Breast epithelium (tissue), 4 donors: ENCODE results near the gene ABCB8. TPM values are rescaled to one million over a fixed set of nuclear protein-coding genes. Genes with fewer than 3 reads are reported as not detected.

ENCODE experiments used
- DNase-seq, 2 donors: peaks; one replicate each; pipeline ENCODE4 v3.0.0-alpha.2; 2019; ENCODE audit warnings: low spot score in 2 of 2
- H3K27ac ChIP-seq, 2 donors: fragments of 200-600 bp; sonication (generic) in 1 of 2; one replicate each; pipeline ENCODE4 v1.5.1; 2016 to 2019; ENCODE audit warnings: mild to moderate bottlenecking in 1 of 2
- H3K27me3 ChIP-seq, 2 donors: fragments of 200-600 bp; sonication (generic) in 1 of 2; one replicate each; pipeline versions ENCODE4 v1.5.1 to v1.6.0; 2017 to 2019; ENCODE audit warnings: control low read depth in 1 of 2, mild to moderate bottlenecking in 1 of 2
- H3K36me3 ChIP-seq: fragments of 200-600 bp; one replicate; pipeline ENCODE4 v1.5.1; 2019
- H3K4me1 ChIP-seq, 2 donors: fragments of 200-600 bp; sonication (generic); one replicate each; pipeline ENCODE4 v1.5.1; 2016 to 2019; ENCODE audit warnings: control low read depth in 1 of 2
- H3K4me3 ChIP-seq, 3 donors: fragments of 200-600 bp; sonication (generic); 1 replicate in 2 of 3; 2 replicates in 1 of 3; pipeline ENCODE4 v1.5.1; 2016 to 2019; ENCODE audit warnings: mild to moderate bottlenecking in 3 of 3, moderate library complexity in 2 of 3
- H3K9me3 ChIP-seq, 2 donors: fragments of 200-600 bp; sonication (generic) in 1 of 2; one replicate each; pipeline ENCODE4 v1.5.1; 2016 to 2019; ENCODE audit warnings: control low read depth in 1 of 2
- CTCF ChIP-seq, 3 donors: fragments of 450-650 bp; IDR thresholded peaks; one replicate each; pipeline ENCODE4 v1.5.1; 2016 to 2017; ENCODE audit warnings: antibody characterized with exemption in 3 of 3, mild to moderate bottlenecking in 3 of 3, moderate library complexity in 3 of 3
- POLR2A ChIP-seq: fragments of 450-650 bp; IDR thresholded peaks from one replicate; pipeline ENCODE4 v1.6.1; 2016; ENCODE audit warnings: antibody characterized with exemption, mild to moderate bottlenecking, moderate library complexity
- POLR2AphosphoS5 ChIP-seq, 3 donors: sonication (generic); formaldehyde crosslinking; IDR thresholded peaks; one replicate each; pipeline ENCODE4 v1.6.1; 2017; ENCODE audit warnings: antibody characterized with exemption in 3 of 3
- intact Hi-C: fragments of 100-400 bp; cut with DNase I; formaldehyde crosslinking; loops from one replicate; pipeline ENCODE4 v1.15.1; 2023; ENCODE audit warnings: low total_unique reads
- total RNA-seq, 3 donors: library from RNA; depleted of rRNA; stranded (reverse); fragments of >200 nt; gene quantifications; one replicate each; pipeline ENCODE4 v1.1.0, GENCODE V29; 2016

The ABCB8 gene
- total RNA-seq, 3 donors from 2014 or later: 14.7 to 19.3 (median 17.6) TPM

DNA sequence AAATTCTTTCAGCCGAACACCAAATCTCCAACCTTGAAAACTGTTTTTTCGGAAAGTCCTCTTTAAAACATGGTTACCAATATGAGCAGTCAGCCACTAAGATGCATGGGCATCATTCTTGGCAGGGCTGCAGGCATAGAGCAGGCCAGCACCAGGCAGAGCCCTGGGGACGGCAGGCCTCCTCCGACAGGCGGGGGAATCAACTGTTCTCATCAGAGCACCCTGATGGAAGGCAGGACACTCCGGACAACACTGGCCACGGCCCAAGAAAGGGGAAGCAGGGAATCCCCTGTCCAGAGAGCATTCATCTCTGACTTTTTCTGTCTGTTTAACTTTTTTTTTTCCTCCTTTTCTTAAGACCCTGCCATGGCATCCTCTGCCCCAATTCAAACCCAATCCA is 38.8 kb upstream of the ABCB8 start:
- Histone ChIP-seq H3K4me3 (no peak overlapping the region), H3K36me3 (no peaks in the 10 kb centered on the region), H3K27ac (peak overlapping the region in 1 of 2 donors; percentile 79), H3K4me1 (peaks cover 0 to 3% of the 10 kb centered on the region in 2 donors), H3K9me3 (peaks cover 0 to 6% of the 10 kb centered on the region in 2 donors), H3K27me3 (peaks cover 0 to 16% of the 10 kb centered on the region in 2 donors)
- TF ChIP-seq POLR2AphosphoS5 (IDR thresholded peaks at IDR 0.05) (no peak), POLR2A (no peak), CTCF (IDR thresholded peaks at IDR 0.05) (no peak)
- DNase-seq: no peak
- intact Hi-C loops: no loop called here

DNA sequence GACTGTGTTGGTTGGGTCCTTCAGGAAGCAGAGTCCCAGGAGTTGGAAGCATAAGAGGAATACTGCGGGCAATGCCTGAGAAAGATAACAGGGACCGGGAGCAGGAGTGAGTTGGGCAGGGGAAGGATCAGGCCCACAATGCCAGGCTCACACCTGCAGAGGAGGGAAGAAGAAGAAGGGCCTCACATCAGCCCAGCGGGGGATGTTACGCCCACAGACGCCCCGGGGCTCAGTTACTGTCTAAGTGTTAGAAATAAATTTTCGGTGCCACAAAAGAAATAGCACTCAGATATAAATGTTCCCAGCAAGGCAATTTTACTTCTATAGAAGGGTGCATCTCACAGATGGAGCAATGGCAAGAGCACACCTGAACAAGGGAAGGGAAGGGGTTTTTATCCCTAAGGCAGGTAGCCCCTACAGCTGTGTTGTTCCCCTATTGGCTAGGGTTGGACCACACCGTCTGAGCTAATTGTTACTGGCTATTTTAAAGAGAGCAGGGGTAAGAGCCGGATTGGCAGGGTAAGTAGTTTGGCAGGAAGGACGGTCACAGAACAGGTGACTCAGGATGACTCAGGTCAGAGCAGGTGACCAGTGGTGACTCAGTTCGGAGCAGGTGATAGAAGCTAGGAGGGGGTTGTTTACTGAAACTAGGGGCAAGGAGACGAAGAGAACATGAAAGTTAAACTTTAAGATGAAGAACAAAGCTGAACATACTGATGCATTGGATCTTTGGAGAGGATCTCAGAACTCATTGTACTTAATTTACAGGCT is 37.6 kb upstream of the ABCB8 start, which contains the start of gene NOS3:
Gene NOS3, plus strand, starts transcription at position 602 of the 771 bp plus-strand sequence. CDS start 2,787 bp downstream, outside the sequence.
- no peak for DNase-seq
- Histone ChIP-seq H3K9me3 (peaks cover 0 to 6% of the 10 kb centered on the region in 2 donors), H3K27me3 (peaks cover 0 to 16% of the 10 kb centered on the region in 2 donors), H3K36me3 (no peaks in the 10 kb centered on the region), H3K4me3 (no peak within 1 kb of the TSS), H3K4me1 (peaks cover 0 to 3% of the 10 kb centered on the region in 2 donors), H3K27ac (peak within 1 kb of the TSS in 1 of 2 donors; percentile 79)
- no peak for TF ChIP-seq CTCF (IDR thresholded peaks at IDR 0.05)
- TF ChIP-seq POLR2AphosphoS5 (IDR thresholded peaks at IDR 0.05): no peak
- TF ChIP-seq POLR2A: no peak
- intact Hi-C loops: no loop called here

DNA sequence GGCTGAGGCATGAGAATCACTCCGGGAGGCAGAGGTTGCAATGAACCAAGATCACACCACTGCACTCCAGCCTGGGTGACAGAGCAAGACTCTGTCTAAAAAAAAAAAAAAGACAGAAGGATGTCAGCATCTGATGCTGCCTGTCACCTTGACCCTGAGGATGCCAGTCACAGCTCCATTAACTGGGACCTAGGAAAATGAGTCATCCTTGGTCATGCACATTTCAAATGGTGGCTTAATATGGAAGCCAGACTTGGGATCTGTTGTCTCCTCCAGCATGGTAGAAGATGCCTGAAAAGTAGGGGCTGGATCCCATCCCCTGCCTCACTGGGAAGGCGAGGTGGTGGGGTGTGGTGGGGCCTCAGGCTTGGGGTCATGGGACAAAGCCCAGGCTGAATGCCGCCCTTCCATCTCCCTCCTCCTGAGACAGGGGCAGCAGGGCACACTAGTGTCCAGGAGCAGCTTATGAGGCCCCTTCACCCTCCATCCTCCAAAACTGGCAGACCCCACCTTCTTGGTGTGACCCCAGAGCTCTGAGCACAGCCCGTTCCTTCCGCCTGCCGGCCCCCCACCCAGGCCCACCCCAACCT is 36.1 kb upstream of the ABCB8 start:
- DNase-seq: no peak
- H3K9me3 ChIP-seq: peaks cover 0 to 6% of the 10 kb centered on the region in 2 donors
- H3K36me3 ChIP-seq: no peaks in the 10 kb centered on the region
- H3K27me3 ChIP-seq: peaks cover 0 to 11% of the 10 kb centered on the region in 2 donors
- H3K4me3 ChIP-seq: no peak overlapping the region
- peaks cover 0 to 3% of the 10 kb centered on the region in 2 donors for H3K4me1 ChIP-seq
- peak overlapping the region in 1 of 2 donors; percentile 72 for H3K27ac ChIP-seq
- TF ChIP-seq POLR2AphosphoS5 (IDR thresholded peaks at IDR 0.05): no peak
- TF ChIP-seq POLR2A: no peak
- TF ChIP-seq CTCF (IDR thresholded peaks at IDR 0.05): no peak
- intact Hi-C loops: no loop called here

GRCh38 chr7:150992833-150993302 is 35.4 kb upstream of the ABCB8 start:
- peak overlapping the region in 1 of 3 donors; percentile 11 for H3K4me3 ChIP-seq
- peaks cover 0 to 18% of the 10 kb centered on the region in 2 donors for H3K27me3 ChIP-seq
- intact Hi-C loops: no loop called here
- H3K9me3 ChIP-seq: peaks cover 0 to 6% of the 10 kb centered on the region in 2 donors
- H3K36me3 ChIP-seq: no peaks in the 10 kb centered on the region
- peaks cover 0 to 3% of the 10 kb centered on the region in 2 donors for H3K4me1 ChIP-seq
- peak overlapping the region in 1 of 2 donors; percentile 20 for H3K27ac ChIP-seq
- DNase-seq: no peak
- TF ChIP-seq POLR2AphosphoS5 (IDR thresholded peaks at IDR 0.05): no peak
- TF ChIP-seq CTCF (IDR thresholded peaks at IDR 0.05): no peak
- no peak for TF ChIP-seq POLR2A

- H3K27me3 ChIP-seq: peaks cover 0 to 13% of the 10 kb centered on the region in 2 donors
- H3K4me3 ChIP-seq: peak overlapping the region; percentile 19 to 54 (median 30)
- peak overlapping the region in 1 of 2 donors; percentile 20 for H3K27ac ChIP-seq
- DNase-seq: no peak
- intact Hi-C loops: no loop called here
- no peaks in the 10 kb centered on the region for H3K4me1 ChIP-seq
- no peaks in the 10 kb centered on the region for H3K36me3 ChIP-seq
- H3K9me3 ChIP-seq: peaks cover 0 to 6% of the 10 kb centered on the region in 2 donors
- no peak for TF ChIP-seq POLR2AphosphoS5 (IDR thresholded peaks at IDR 0.05)
- TF ChIP-seq POLR2A: no peak
- TF ChIP-seq CTCF (IDR thresholded peaks at IDR 0.05): no peak
These were observed 34.7 kb upstream of the ABCB8 start for GRCh38 chr7:150993511-150993910.
